ENCODE results near the gene RBMXL3. TPM values are rescaled to one million over a fixed set of nuclear protein-coding genes. Genes with fewer than 3 reads are reported as not detected.

The RBMXL3 gene
- total RNA-seq, 1 experiment from 2014 or later: not detected

- H4K20me1 ChIP-seq (ENCODE audit: insufficient read depth): no peaks in the 10 kb centered on the region
- no TSS peak for BruUV-seq (replicated peaks)
- CTCF ChIA-PET: no interaction called here
- POLR2A ChIA-PET (ENCODE audit: unreplicated experiment): interaction anchor here (0.7 kb wide), 1 partner anchor 117 kb away, joined by 3 read pairs; no protein-coding TSS in a partner anchor
- H3K9me2 ChIP-seq (ENCODE audit: insufficient read depth): no peaks in the 10 kb centered on the region; the same call in 1 of the 2 replicates
- intact Hi-C loops (cut with micrococcal nuclease; ENCODE audit: unreplicated experiment): no loop called here
- H3K9me3 ChIP-seq (ENCODE audit: insufficient read depth, low read depth): 0 out of 2 replicates have a peak, but pooled peaks cover 2% of the 10 kb centered on the region
- H3F3A ChIP-seq (ENCODE audit: insufficient read depth, low read depth): no peaks in the 10 kb centered on the region
- no peaks in the 10 kb centered on the region for H3K79me2 ChIP-seq (ENCODE audit: low read depth)
- no peak overlapping the region for H3K4me2 ChIP-seq
- no peak for DNase-seq
- no peaks in the 10 kb centered on the region for H3K4me1 ChIP-seq (replicated peaks; ENCODE audit: insufficient read depth)
- no peaks in the 10 kb centered on the region for H3K27me3 ChIP-seq (ENCODE audit: insufficient read depth, low read depth)
- H3K4me3 ChIP-seq: no peak overlapping the region
- no peak overlapping the region for H3K27ac ChIP-seq
- TF ChIP-seq CTCF (conservative IDR thresholded peaks at IDR 0.05) (no peak), EZH2 (IDR thresholded peaks at IDR 0.05; ENCODE audit: low read depth) (no peak)
- H3K36me3 ChIP-seq (ENCODE audit: low read depth): no peaks in the 10 kb centered on the region
- no peak overlapping the region for H2AFZ ChIP-seq
Observed at GRCh38 chrX:115237056-115237455, 47.8 kb downstream of the RBMXL3 start.

Other genes with a start within 250 kb of the RBMXL3 start
- gene IL13RA2, start 171.8 kb upstream of the RBMXL3 start, total RNA-seq (2021): not detected in 2 replicates
- not detected in 2 replicates for gene LRCH2, start 44.7 kb downstream of the RBMXL3 start, total RNA-seq (2021)
- not detected in 2 replicates for gene LUZP4, start 100.3 kb downstream of the RBMXL3 start, total RNA-seq (2021)